Kidney tubule cell (primary cell): ENCODE results near the gene PALLD.

Source experiments
- DNase-seq: peaks from one replicate; pipeline ENCODE4 v3.0.0-alpha.2; 2018; ENCODE audit warnings: low spot score

Gene PALLD

DNA sequence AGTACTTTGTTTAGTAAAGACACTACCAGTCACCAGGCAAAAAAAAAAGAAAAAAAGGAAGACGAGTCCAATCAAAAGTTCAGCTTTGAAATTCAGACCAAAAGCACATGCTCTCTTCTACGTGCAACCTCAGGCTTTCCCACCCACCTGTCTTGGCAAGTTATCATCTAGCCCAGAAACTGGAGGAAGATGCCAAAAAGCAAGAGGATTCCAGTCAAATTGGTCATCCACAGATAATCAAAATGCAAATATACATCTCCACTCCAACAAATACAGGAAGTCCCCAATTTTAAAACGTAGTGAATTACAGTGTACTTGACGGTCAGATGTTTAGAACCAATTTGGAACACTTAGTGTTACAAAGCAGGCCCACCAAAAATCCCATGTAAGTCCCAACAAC lies 96.5 kb downstream of the PALLD start:
- DNase-seq: peak; percentile 14

DNA sequence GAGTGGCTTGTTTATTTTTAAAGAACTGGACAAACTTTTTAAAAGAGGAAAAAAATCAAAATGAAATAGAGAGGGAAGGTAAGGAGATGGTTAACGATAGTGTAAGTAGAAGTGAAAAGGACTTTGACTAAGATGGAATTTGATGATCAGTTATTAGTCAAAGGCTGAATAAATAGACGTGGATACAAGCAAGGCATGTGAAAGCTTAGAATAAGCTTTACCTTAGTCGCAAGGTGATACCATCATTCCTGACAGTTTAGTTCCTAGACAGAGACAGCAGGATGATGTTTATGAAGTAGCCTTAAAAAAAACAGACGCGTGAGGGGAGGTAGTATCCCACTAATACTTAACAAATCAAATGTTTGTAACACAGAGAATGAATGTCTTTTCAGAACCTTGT lies 97.3 kb downstream of the PALLD start:
- DNase-seq: no peak

DNA sequence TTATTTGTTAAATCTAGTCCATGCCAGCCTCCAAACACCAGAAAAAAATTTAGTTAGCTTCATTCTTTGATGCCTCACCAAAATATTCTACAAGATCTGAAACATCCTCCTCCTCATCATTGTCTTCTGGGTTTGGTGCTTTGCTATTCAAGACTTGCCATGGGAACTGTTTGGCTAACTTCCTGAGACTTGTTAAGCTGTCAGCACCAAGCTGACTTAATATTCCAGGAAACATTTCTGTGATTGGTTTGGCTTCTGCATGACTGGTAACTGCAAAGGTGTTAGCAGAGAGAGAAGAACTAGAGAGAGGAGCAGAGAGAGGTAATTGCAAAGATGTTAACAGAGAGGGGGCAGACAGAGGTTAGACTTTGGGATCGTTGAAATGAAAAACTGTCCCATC lies 101.3 kb downstream of the PALLD start:
- DNase-seq: peak; percentile 34

DNA sequence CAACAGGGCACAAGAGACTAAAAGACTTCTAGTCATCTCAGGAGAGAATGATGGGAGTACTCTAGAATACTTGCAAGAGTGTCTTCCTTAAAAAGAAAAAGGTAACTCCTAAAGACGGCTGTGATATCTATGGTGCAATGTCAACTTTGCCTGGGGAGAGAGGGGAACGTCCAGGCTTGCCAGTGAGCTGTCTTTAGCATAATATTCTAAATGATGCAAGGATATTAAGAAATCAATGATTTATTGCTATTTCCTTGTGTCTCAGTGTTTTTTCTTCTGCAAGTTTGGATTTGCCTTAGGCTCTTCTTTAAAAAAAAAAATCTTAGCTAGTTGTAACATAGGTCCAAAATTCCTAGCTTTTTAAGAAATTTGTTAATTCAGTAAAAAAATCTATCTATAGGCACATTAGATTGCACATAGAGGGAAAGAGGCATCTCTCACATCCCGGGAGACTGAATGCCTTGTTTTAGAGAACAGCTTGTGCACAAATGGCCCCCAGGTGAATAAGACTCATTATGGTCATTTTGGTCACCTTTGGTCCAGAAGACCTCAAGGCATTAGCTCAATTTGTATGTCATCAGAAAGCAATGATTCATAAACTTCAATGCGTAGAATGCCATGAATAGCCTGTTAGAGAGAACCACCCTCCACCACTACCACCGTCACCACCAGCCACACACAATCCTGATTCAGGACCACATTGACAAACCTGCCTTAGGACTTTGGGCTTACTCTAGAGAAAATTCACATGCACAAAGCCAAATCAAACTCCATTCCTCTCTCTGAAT lies 104.1 kb downstream of the PALLD start:
- DNase-seq: no peak

DNA sequence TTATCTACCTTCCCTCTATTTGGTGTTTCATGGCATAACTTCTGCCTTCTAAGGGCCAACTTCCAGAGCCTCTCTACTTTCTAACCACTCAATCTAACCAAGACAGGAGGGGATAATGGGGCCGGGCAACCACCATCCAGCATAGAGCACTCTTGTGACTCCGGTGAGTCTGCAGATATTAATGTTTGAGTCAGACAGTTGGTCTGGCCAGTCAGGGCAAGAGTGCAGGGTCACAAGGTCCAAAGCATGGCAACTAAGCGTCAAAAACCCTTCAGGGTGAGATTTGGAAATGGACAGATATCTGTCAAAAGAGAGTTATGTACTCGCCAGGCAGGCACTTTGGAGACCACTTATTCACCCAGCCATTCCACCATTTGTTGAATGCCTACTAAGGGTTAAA lies 105.0 kb downstream of the PALLD start:
- no peak for DNase-seq

DNA sequence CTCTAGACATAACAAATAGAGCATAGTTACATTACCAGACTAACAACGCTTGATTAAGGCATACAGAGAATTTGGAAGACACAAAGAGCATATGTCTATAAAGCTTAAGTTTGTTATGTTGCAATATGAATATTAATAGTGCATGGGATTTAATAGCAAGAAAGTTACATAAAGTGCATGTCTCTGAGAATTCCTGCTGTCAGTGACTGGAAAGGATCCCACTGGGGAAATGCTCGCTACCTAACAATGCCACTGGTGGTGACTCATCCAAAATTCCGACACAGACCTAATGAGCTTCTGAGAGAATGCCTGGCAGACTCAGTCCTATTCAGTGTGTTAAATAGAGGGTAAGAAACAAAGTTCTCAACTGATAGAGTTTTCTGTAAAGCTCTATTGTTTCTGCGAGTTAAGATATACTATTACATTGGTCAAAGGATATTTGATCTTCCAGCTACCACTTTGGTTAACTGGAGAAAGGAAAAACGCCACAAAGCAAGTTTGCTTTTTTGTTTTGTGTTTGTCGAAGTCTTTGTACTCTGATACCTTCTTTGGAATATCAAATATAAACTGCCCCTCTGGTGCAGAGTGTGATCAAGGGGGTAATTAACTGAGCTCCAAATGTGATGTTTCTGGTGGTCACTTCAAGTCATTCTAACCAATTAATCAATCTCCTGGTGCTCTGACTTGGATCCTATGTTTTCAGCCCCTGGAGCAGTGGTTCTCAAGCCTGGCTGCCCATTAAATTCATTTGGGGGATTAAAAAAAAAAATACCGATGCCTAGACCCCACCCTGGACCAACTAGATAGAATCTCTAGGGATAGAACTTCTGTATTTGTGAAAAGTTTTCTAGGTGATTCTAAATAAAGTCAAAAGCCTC lies 107.9 kb downstream of the PALLD start:
- DNase-seq: peak; percentile 83

DNA sequence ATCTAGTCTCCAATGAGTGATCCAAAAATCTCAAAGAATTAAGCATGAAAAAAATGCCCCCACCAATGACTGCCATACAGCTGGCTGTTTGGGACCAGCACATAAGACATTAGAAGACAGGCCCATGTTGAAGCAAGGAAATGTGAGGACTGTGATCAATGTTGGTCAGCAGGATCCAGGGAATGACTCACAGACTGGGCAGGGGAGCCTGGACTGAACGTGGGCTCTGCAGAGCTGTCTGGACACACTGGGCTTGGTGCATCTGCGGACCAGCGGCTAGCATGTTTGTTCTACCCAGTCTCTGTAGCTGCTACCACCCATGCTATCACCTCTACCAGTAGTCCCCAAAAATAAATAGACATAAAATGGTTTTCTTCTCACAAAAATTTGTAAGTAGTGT lies 108.6 kb downstream of the PALLD start:
- DNase-seq: peak; percentile 70

DNA sequence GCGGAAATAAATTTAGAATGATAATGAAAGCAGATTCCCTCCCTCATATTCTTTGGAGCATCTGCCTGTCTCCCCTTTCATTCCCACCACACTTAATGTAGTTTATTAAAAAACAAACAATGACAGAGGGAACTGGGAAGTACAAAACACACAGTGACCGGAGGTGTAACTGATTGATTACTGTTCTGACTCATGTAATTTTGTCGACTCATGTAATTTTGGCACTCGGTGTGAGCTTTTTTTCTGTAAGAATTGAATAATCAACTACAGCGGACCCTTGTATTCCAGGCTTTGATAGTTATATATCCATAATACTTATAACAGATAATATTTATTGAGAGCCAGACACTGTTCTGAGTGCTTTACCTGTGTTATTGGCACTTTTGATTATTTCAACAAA lies 110.4 kb downstream of the PALLD start:
- DNase-seq: no peak

DNA sequence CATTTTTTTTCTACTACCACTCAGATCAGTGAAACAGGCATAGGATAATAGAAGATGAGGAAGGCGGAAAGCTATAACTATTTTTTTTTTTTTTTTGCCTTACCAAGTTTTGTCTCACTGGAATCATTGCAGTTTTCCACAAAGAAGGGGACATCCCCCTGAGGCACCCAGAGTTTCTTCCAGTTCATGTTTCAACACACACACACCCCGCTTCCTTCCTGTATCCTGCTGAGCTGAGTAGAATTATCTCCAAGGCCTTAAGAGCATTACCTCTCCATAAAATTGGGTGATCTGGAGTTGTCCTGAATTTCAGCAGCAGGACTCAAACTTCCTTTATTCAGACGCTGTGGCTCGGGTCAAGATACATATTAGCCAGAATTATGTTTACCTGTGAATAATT lies 111.9 kb downstream of the PALLD start:
- no peak for DNase-seq

DNA sequence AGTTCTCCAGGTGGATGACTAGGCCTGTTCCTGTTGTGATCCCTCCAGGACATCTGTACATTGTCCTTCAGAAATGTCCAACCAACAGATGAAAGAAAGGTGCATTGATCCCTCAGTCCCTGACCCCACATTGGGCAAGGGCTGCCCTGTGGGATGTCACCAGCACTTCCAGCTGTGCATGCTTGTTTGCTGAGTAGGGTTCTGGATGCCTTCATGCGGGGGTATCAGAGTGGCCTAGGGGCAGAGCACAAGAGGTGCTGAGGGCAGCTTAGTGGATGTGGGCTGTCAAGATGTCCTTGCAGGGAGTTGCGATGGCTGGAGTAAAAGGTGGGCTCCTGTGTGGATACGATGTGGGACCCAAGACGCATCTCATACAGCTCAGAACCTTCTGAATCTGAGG lies 112.5 kb downstream of the PALLD start:
- DNase-seq: no peak

DNA sequence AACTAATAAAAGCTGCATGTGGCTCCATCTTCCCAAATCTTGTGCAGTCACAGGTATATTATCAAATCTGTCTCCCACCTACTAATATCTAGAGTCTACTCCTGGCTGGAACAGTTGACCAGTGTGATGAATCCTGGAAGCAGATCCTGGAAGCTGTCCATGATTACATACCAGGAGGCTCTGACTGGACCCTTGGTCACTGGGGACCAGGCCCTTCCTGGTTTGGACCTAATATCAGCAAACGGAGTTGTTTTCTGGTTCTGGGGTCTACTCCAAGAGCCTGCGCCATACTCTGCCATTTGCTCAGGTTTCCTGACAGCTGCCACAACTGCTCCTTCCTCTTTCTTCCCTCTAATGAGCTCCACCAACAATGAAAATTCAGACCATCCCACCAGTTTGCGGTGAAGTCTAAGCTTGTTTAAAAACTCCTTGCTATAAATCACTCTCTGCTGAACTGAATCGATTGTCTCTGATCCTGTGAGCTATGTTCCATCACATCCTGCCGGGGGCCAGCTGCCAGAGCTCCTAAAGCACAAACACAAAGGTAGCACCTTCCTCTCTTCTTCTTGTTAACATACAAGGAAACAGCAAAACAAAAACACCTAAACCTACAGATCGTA lies 114.2 kb downstream of the PALLD start:
- DNase-seq: peak; percentile 7

DNA sequence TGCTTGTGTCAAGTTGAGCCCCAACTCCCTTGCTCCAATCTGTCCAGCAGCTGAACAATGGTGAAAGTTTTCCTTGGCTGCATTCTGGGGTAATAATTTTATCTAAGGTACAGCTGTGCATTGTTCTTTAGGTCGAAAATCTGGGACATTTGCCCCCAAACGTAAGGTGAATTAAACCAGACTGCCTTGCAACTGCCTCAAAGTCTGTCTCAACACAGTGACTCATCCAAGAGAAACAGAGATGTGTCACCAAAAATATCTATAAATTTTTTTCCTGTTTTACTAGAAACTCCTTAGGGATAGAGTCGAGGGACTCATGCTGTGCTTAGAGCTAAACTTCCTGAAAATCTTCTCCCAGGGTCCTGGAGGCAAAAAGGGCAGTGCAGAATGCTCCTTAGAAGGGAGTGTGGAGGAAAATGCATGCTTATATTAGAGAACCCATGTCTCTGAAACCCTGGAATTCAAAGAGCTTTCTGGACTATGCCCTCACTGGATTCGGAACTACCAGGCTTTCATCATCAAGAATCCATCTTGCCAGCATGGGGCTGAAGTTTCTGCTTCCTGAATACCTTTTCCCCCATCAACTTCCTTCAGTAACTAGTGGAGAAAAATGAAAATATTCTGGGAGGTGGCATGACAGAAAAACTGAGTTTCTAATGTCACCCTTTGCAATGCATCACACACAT lies 115.7 kb downstream of the PALLD start:
- DNase-seq: peak; percentile 51

DNA sequence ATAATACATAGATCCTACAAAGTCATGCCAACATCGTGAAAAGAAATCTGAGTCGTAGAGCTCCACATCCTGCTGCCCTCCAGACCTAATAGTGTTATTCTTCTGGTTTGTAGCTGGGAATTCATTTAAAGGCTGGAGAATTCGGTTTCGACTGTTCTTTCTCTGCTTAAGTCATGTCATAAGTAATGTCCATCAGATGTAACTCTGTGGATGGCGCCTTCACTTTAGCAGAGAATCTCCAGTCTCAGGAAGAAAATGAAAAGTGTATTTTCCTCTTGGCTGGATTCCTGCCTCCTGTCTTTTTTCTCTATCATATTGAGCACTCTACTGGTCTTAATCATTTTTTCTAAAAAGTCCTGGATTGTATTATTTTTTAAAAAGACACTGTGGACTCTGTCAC lies 117.0 kb downstream of the PALLD start:
- no peak for DNase-seq

DNA sequence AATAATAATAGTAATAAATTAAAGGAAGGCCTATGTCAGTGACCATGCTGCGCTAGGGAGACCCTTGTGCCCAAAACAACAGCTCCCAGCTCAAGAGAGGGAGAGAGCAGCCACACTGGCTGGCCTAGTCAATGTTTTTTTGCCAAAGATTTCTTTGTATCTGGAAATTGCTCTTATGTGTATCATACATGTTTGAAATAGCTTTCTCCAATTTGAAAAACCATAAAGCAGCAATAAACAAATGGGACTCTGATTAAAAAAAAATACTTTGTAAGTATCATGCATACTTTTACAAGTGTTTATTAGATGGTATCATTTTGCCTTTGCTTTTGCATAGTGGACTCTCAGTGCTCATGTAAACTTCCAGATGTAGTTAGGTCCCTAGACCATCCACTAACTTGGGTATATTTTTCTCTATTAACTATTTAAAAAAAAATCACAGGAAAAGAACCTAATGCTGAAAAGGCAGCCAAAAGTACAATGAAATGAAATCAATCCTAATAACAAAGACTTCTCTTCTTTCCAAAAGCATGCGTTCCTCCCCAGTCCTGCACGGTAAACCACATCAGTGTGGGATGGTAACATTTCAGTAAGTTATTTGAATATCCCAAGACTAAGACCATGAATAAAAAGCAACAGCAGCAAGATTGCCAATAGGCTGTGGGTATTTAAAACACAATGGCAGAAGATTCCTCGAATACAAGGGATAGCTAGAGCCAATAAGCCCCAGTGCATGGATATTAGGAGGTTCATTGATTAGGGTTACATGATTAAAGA lies 117.6 kb downstream of the PALLD start:
- DNase-seq: no peak

DNA sequence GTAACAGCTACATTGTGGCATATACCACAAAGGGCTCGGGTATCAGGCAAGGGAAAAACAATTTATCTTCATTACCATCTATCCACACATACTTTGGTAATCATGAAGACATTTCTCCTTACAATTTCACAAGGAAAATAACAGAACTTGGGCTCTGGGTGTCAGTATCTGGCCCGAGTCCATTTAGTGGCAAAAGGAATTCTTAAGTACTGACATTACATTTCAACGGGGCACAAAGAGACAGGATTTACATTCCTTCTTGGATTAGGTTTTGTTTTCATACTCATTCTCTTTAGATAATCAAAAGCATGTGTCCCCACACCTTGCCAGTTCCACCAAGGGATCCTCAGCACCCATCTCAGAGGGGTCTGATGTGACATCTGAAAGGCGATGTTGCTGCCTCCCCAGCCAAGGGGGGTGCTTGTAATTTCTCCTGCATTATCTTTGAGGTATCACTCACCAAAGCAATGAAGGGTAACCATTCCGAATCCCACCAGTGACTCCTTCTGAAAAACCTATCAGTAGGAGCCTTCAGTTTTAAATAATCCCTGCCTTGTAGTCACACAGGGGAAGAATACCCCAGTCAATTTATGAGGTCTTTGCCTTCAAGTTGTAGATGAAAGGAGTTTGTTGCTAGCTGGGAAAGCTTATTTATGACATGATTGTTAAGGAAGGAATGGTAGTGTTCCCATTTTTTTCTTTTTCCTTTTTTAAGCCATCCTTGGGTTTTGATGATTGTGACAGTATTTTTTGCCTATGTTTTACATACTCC lies 118.6 kb downstream of the PALLD start:
- no peak for DNase-seq

DNA sequence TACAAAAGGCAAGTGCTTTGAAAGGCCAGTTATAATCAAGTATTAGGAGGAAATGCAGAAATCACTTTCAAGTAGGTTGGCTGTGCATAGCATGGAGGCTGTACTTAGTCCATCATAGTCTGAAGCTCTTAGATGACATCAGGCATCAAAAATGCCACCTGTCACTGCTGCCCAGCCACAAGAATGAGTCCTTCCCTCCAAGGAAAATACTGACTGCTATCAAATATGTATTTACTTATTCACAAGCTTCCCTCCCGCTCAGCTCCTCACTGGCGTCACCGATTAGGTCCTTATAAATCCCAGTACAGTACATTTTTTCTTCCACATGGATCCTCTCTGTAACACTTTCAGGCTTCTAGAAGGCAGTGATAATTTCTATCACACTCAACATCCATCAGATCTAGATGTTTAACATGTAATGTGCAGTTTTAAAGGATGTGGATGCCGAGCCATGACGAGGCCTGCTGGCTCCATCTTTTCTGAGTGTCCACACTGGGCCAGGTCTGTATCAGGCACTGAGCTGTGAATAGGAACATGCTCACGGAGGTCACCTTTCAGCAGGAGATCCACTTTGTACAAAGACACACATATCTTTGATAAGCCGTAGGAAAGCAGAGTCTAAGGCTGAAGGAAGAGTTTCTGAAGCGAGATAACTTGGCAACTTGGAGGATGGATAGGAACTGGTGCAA lies 121.9 kb downstream of the PALLD start:
- peak; percentile 93 for DNase-seq

DNA sequence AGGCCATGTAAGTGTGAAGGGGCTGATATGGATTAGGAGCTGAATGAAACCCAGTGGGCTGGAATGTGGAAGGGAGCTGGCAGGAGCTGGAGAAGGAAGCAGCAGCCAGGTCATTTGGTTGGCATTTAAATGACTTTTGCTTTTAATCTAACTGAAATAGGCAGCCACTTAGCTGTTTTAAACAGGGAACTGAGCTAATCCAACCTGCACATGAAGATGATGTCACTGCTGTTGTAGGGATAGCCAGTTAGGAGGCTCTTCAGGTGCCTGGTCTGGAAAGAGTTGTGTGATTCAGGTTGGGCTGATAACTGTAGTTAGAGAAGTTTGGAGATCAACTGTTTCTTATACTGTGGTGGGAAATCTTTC lies 122.4 kb downstream of the PALLD start:
- peak; percentile 94 for DNase-seq

DNA sequence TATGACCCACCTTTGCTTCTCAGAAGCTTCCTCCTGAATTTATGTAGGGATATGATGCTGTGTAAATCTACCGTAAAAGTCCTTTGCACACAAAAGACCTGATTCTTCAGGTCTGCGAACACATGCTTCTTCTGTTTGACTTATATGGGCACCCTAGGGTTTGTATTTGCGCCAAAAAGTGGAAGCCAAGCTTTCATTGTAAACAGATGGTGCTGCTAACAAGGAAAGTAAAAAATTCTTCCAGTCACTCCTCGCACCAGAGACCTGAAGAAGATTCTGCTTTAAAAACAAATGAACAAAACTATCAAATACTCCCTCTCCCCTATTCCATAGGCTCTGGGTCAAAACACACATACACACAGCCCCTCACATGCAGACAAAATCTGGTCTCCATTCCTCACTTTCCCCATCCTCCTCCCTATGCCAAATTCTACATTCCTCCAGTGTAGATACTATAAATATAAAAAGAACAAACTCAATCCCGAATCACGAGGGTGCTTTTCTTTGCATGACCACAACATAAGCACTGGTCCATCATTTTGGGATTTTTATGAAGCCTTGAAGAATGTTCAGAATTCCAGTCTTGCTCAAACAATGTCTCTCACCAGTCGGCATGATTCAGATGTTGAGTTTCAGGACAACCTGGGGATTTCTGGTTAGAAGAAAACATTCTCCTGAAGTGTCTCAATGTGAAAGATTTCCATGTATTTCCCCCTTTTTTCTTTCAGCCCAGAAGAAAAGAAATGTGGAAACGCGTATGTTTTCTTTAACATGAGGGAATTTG lies 125.1 kb downstream of the PALLD start:
- DNase-seq: peak; percentile 73

DNA sequence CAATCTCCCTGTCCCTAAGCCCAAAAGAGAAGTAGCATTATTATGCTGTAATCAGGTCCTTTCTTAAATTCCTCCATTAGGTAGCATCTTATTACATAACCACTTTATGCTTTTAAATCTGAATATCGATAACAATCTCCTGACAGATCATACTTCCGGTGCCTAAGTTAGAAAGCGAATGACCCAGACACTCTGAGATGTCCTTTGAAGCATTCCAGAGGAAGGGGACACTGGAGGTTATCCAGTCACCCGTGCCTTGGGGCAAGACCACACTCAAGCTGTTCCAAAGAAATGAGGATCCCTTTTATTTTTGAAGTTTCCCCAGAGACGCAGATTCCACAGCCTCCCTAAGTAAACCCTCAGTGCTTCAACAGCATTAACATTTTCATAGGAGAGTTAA lies 125.7 kb downstream of the PALLD start:
- DNase-seq: no peak
